Stomach (tissue), 4 donors: Measurements from ENCODE around the gene PRSS2.

Experiments used
- CTCF ChIP-seq, 7 experiments: fragments of 450-650 bp in 4 of 7; fragments of 200-600 bp in 3 of 7; sonication (generic) in 3 of 7; IDR thresholded peaks; one replicate each; pipeline ENCODE4 v1.5.1; 2016 to 2019; ENCODE audit warnings: antibody characterized with exemption in 7 of 7, control low read depth in 2 of 7, mild to moderate bottlenecking in 1 of 7
- POLR2A ChIP-seq, 4 donors: fragments of 450-650 bp; IDR thresholded peaks; one replicate each; pipeline ENCODE4 v1.6.1; 2016; ENCODE audit warnings: antibody characterized with exemption in 4 of 4, control low read depth in 2 of 4, mild to moderate bottlenecking in 1 of 4, moderate library complexity in 1 of 4
- POLR2AphosphoS5 ChIP-seq, 3 donors: sonication (generic); formaldehyde crosslinking; IDR thresholded peaks; one replicate each; pipeline ENCODE4 v1.6.1; 2016; ENCODE audit warnings: antibody characterized with exemption in 3 of 3

GRCh38 chr7:142762104-142762503 is 8.7 kb upstream of the PRSS2 start:
- TF ChIP-seq CTCF (IDR thresholded peaks at IDR 0.05) (no peak), POLR2A (IDR thresholded peaks at IDR 0.05) (no peak), POLR2AphosphoS5 (IDR thresholded peaks at IDR 0.05) (no peak)
